ENCODE measurements around the gene LRMDA. TPM values are rescaled to one million over a fixed set of nuclear protein-coding genes. Genes with fewer than 3 reads are reported as not detected.
A peak's percentile ranks its signal among the peaks of the same experiment; 100 is the strongest.

LRMDA gene
- total RNA-seq, 1 donor: 32.6 TPM

DNA sequence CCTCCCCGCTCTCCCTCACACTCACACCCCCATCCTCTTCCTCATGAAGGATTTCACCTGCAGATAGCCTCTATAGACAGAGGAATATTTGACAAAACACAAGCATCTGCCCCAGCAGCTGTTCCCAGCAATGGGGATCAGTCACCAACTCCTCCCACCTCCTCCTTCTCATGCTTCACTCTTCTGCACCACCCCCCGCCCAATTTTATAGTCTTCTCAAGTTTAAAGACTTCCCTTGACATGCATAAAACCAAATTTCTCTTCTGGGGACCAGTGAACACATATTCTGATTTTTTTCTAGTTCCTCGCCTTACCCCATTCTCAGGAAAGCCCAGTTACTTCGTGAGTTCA lies 654.4 kb downstream of the LRMDA start:
- no peak for DNase-seq (ENCODE audit: low read depth in 2 of 3, low spot score in 2 of 3)

- no peak for DNase-seq (ENCODE audit: low read depth in 2 of 3, low spot score in 2 of 3)
Observed at GRCh38 chr10:76086170-76086760, 654.8 kb downstream of the LRMDA start.

DNA sequence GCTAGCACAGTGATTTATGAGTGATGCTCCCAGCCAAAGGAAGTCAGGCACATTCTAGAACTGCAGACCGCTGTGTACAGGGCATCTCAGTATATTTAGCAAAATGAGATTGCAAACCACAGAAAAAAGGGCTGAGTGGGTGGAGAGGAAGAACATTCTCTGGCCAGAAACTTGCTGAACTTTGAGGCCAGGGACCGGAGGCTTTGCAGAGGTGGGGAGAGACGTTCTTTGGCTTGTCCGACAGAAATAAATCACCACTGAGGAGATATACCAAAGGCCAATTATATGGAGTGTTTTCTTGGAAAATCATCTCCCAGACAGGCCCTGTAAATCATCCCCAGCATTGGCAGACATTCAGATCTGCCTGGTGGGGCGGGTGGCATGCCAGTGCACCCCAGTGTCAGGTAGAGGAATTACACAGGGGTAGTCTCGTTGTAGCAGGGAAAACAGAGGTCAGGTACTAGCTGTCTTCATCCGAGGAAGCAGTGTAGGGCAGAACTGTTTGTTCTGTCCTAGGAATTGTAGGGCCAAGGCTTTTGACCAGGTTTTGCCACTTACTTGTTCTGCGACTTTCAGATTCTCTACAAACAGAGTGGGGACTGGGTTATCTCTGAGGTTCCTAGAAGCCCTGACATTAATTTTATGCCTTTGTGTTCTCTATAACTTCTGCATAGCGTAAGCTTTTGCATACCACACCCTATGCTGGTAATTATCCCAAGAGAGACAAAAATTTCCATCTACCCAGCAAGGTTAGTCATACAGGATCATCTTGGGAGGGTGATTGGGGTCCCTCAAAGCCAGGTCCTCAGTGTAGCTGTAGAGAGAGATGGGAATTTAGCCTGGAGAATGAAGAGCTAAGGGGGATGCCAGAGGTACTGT lies 655.6 kb downstream of the LRMDA start:
- DNase-seq (ENCODE audit: low read depth in 2 of 3, low spot score in 2 of 3): peak in 2 of 3 donors; percentile 33 to 61

DNA sequence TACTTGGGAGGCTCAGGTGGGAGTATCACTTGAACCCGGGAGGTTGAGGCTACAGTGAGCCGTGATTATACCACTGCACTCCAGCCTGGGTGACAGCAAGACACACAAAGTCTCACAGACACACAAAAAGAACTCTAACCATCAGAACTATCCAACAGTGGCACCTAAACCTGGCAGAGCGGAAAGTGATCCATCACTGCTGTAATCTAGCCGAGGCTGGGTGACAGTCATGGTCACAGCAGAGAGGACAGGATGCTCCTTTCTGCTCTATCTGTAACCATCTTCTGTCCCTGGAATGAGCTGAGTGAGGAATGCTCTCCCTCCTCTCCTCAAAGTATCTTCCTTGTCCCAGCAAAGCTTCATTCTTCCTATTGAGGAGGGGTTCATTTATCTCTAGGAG lies 656.6 kb downstream of the LRMDA start:
- no peak for DNase-seq (ENCODE audit: low read depth in 2 of 3, low spot score in 2 of 3)

GRCh38 chr10:76088980-76089379 lies 657.6 kb downstream of the LRMDA start:
- no peak for DNase-seq (ENCODE audit: low read depth in 2 of 3, low spot score in 2 of 3)

GRCh38 chr10:76089556-76090180 lies 658.2 kb downstream of the LRMDA start:
- DNase-seq (ENCODE audit: low read depth in 2 of 3, low spot score in 2 of 3): no peak

DNA sequence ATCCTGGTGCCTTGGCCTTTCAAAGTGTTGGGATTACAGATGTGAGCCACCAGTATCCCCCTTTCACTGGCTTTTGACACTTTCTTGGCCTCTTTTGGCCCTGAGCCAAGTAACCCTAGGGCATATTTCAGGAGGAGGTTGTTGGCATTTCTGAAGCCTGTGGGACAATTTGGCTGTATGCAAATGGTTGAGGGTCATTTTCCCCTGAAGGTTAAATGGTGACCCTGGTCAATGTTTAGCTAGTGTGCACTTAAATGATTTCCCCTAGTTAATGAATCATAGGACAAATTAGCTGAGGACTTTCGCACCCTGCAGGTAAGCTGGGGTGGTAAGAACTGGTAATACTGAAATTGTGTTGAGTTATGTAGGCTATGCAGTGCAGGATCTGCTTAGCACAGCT lies 660.5 kb downstream of the LRMDA start:
- DNase-seq (ENCODE audit: low read depth in 2 of 3, low spot score in 2 of 3): no peak

DNA sequence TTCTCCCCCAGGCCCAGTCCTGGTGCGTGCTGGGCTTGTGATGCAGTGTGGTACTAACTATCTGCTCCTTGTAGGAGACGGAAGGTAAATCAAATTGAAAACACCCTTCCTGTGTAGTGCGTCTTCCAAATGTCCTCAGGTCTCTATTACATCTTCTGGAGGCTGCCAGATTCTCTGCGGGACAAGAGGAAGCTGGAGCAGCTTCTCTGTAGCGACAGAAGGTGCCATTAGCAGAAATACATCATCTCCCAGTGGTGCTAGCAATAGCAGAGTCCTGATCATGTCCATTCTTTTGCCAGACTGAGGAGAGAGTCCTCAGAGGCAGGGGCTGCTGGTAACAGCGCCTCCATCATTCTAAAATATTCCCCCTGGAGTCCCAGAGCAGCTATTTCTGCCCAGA lies 675.2 kb downstream of the LRMDA start:
- DNase-seq (ENCODE audit: low read depth in 2 of 3, low spot score in 2 of 3): no peak

DNA sequence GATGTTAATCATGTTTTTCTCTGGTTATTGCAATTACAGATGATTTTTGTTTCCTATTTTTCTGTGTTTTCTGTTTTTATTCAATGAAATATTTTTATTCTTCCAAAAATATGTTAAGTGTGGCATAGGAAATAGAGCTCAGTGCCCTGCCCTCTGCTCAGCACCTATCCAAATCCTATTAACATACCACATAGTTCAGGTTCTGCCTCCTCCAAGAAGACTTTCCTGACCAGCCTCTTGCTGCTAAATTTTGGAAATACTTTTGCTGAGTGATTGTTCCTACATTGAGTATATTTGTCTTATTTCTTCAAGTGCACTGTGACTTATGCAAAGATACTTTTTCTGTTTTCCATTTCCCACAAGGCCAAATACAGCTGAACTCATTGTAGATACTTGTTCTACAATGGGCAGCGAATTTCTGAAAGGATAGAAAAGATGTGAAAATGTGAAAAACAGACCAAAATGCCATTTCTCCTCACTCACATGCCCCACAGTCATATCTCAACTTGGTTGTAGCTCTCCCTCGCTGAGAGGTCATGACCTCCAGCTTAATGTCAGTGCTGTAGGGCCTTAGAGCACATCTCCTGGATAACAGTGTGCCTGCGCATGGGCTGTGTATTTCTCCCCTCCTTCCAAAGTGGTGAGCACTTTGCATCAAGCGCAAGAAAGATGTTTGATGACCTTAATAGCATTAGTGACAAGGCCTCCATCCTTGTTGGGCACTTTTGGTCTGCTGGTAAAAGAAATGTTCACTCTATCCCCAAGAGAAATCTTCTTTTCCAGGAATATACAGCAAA lies 677.3 kb downstream of the LRMDA start:
- DNase-seq (ENCODE audit: low read depth in 2 of 3, low spot score in 2 of 3): no peak

- DNase-seq (ENCODE audit: low read depth in 2 of 3, low spot score in 2 of 3): no peak
Observed at GRCh38 chr10:76111404-76111803, 680.0 kb downstream of the LRMDA start.

- DNase-seq (ENCODE audit: low read depth in 2 of 3, low spot score in 2 of 3): peak in 1 of 3 donors; percentile 10
Observed at GRCh38 chr10:76111986-76112825, 680.8 kb downstream of the LRMDA start.

DNA sequence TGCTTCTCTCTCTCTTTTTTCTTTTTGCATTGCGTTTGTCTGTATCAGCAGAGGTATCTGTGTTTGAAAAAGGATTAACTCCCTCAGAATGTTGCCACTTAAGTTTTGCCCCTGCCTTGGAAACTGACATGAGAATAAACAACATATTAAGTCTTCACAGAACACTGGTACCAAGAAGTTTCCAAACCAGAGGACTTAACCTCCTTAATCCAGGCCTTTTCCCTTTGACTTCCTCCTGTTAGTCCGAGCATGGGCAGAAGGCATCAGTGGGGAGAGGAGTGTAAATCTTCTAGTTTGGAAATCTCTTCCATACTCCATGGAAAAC lies 681.4 kb downstream of the LRMDA start:
- DNase-seq (ENCODE audit: low read depth in 2 of 3, low spot score in 2 of 3): no peak

- DNase-seq (ENCODE audit: low read depth in 2 of 3, low spot score in 2 of 3): peak in 1 of 3 donors; percentile 48
Observed at GRCh38 chr10:76113952-76114351, 682.5 kb downstream of the LRMDA start.

DNA sequence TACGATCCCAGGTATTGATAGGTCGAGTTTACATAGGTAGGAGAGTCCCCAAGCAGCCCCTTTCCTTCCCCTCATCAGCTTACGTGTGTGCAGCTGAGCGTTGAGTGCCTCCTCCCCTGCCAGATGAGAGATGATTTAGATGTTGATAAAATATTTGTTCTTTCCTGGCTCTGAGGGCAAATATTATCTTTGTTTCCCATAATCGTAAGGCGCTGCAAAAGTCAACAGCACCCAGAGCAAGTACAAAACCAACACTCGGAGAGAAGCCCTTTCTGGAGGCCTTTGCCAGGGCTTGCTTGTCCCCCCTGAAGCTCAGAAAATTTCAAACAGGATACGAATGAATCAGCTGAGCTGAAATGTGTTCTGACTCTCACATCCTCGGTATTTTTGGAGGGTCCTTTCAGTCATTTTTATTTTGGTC lies 683.2 kb downstream of the LRMDA start:
- peak in 1 of 3 donors; percentile 25 for DNase-seq (ENCODE audit: low read depth in 2 of 3, low spot score in 2 of 3)

GRCh38 chr10:76115131-76115470 lies 683.7 kb downstream of the LRMDA start:
- DNase-seq (ENCODE audit: low read depth in 2 of 3, low spot score in 2 of 3): no peak

DNA sequence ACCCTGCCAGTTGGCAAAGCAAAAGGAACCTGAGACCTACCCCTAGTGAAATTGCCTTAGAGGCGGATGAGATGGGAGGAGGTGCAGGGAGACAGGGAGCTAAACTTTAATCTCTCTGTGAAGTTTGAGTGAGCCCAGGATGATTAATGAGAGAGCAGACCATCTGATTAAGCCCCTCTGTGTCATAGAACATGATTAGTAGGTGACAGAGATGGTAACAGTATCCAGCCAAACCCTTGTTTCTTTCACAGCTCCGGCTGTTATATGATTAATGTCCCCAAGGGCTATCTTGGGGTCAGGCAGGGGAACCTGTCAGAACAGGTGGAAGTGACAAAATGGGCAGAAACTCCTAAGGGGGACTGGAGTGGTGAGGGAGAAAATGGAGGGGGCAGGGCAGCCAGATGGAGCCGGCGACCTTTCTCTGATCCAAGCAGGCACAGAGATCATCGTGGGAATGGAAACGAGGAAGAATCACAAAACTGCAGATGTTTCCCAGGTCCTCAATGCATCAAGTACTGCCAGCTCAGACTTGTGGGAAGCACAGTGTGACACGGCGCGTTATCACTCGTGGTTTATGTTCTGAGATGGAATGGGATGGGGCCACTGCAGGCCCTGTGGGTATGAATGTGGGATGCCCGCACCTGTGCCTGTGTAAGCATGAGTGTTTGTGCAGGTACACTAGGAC lies 684.2 kb downstream of the LRMDA start:
- no peak for DNase-seq (ENCODE audit: low read depth in 2 of 3, low spot score in 2 of 3)

GRCh38 chr10:76116523-76116922 lies 685.1 kb downstream of the LRMDA start:
- no peak for DNase-seq (ENCODE audit: low read depth in 2 of 3, low spot score in 2 of 3)

GRCh38 chr10:76117949-76118348 lies 686.5 kb downstream of the LRMDA start:
- DNase-seq (ENCODE audit: low read depth in 2 of 3, low spot score in 2 of 3): no peak

DNA sequence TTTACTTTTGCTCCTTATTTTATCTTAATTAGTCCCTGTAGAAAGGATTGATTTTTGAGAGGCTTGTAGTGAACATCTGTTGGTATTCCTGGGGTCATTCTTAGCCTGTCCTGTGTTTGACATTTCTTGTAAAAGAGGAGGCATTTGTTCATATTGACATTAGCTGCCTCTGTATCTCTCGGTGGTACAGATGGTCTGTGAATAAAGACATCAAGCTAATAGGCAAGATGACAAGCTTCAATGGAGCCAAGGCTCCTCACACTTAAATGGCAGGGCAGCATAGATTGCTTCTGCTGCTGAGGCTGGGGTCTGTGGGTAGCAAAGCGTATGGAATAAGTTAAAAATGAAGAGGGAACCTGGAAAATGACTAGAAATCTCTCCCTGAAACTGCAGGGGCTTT lies 687.6 kb downstream of the LRMDA start:
- DNase-seq (ENCODE audit: low read depth in 2 of 3, low spot score in 2 of 3): no peak

DNA sequence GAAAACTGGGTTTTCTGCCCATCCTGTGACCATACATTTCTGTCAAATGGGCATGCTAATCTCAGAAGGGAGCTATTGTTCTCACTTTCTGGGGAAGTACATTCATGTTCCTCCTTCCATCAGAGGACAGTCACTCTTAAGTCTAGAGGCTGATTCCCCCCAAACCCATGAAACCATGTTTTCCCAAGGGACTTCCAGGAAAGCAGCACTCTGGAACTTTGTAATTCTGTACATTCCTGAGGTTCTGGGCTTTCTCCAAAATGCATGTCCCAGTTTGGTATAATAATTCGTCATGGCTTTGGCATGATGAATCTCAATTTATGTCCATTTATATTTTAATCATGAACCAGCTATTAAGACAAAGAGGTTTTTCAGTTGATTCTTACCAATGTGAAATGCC lies 688.1 kb downstream of the LRMDA start:
- no peak for DNase-seq (ENCODE audit: low read depth in 2 of 3, low spot score in 2 of 3)
